Measurements from ENCODE around the gene NEK4. TPM values are rescaled to one million over a fixed set of nuclear protein-coding genes. Genes with fewer than 3 reads are reported as not detected.

The NEK4 gene
- total and polyA plus RNA-seq, 2 of the 13 experiments (the other 11 are each of a cell fraction or from before 2014, with no cell fraction given), result 16.5 to 38.0 TPM

GRCh38 chr3:52704611-52705437, 65.9 kb downstream of the NEK4 start (continued):
- TF ChIP-seq HNF1A (IDR thresholded peaks at IDR 0.05; ENCODE audit: low read depth) (0 out of 2 replicates have a peak, but pooled peaks have one; percentile 31), HNF1A (CRISPR knock-in tag; IDR thresholded peaks at IDR 0.05; ENCODE audit: borderline replicate concordance) (peak; percentile 74; the same call in 1 of the 2 replicates), DDIT3 (CRISPR knock-in tag; IDR thresholded peaks at IDR 0.05) (no peak), ZFAT (CRISPR knock-in tag; conservative IDR thresholded peaks at IDR 0.05) (no peak), SNAPC4 (CRISPR knock-in tag; IDR thresholded peaks at IDR 0.05) (peak; percentile 73), ZNF564 (CRISPR knock-in tag; IDR thresholded peaks at IDR 0.05) (peak; percentile 40; the same call in 1 of the 2 replicates), NCOA5 (CRISPR knock-in tag; IDR thresholded peaks at IDR 0.05) (no peak), TBX2 (CRISPR knock-in tag; IDR thresholded peaks at IDR 0.05; ENCODE audit: borderline replicate concordance) (peak; percentile 99), SIN3A (IDR thresholded peaks at IDR 0.05; ENCODE audit: borderline replicate concordance, low read depth, low read length) (peak; percentile 90), TSC22D2 (CRISPR knock-in tag; IDR thresholded peaks at IDR 0.05; ENCODE audit: borderline replicate concordance) (no peak), ZZZ3 (CRISPR knock-in tag; IDR thresholded peaks at IDR 0.05; ENCODE audit: borderline replicate concordance) (peak; percentile 53; the same call in 1 of the 2 replicates), PRPF4 (IDR thresholded peaks at IDR 0.05; ENCODE audit: low read depth, low read length, poor library complexity, severe bottlenecking) (no peak), HCFC1 (IDR thresholded peaks at IDR 0.05; ENCODE audit: low read depth, low read length) (no peak), RFXANK (CRISPR knock-in tag; IDR thresholded peaks at IDR 0.05) (0 out of 2 replicates have a peak, but pooled peaks have one; percentile 44), DZIP1 (CRISPR knock-in tag; IDR thresholded peaks at IDR 0.05) (0 out of 2 replicates have a peak, but pooled peaks have one; percentile 18)

Data from HepG2 (cell line).